SK-N-SH treated with all-trans-retinoic acid at 6 μM for 48 hours (cell line): ENCODE measurements around the gene KCNMA1.

Experiments used
- ATAC-seq: fragments of 200-7000 bp; cut with Tn5 transposase; 3 replicates; pipeline ENCODE4 v1.9.1; 2020; ENCODE audit warnings: mild to moderate bottlenecking, moderate library complexity
- BACH2 ChIP-seq: fragments of 250-450 bp; sonication (Bioruptor Pico); IDR thresholded peaks from 2 replicates; pipeline ENCODE4 v1.9.0; 2021; ENCODE audit warnings: mild to moderate bottlenecking, borderline replicate concordance
- CSDC2 ChIP-seq: fragments of 250-450 bp; sonication (Bioruptor Pico); IDR thresholded peaks from 2 replicates; pipeline ENCODE4 v1.5.0; 2020; ENCODE audit warnings: mild to moderate bottlenecking, moderate library complexity
- ESRRG ChIP-seq: fragments of 250-450 bp; sonication (Bioruptor Pico); IDR thresholded peaks from 2 replicates; pipeline ENCODE4 v1.6.1; 2021; ENCODE audit warnings: mild to moderate bottlenecking
- GLIS3 ChIP-seq: fragments of 250-450 bp; sonication (Bioruptor Pico); IDR thresholded peaks from 2 replicates; pipeline ENCODE4 v1.5.0; 2020; ENCODE audit warnings: mild to moderate bottlenecking, moderate library complexity
- ISL1 ChIP-seq: fragments of 250-450 bp; sonication (Bioruptor Pico); IDR thresholded peaks from 2 replicates; pipeline ENCODE4 v2.1.2; 2022; ENCODE audit warnings: mild to moderate bottlenecking, moderate library complexity
- OSR1 ChIP-seq: fragments of 250-450 bp; sonication (Bioruptor Pico); IDR thresholded peaks from 2 replicates; pipeline ENCODE4 v1.8.0; 2022; ENCODE audit warnings: moderate library complexity, mild to moderate bottlenecking, inconsistent platforms
- PPARA ChIP-seq: fragments of 250-450 bp; sonication (Bioruptor Pico); IDR thresholded peaks from 2 replicates; pipeline ENCODE4 v1.5.0; 2020; ENCODE audit warnings: mild to moderate bottlenecking, borderline replicate concordance
- RARB ChIP-seq: fragments of 250-450 bp; sonication (Bioruptor Pico); IDR thresholded peaks from 2 replicates; pipeline ENCODE4 v1.8.0; 2021; ENCODE audit warnings: mild to moderate bottlenecking, moderate library complexity
- SNAI2 ChIP-seq: fragments of 250-450 bp; sonication (Bioruptor Pico); IDR thresholded peaks from 2 replicates; pipeline ENCODE4 v1.5.0; 2020; ENCODE audit warnings: mild to moderate bottlenecking, moderate library complexity
- TCF4 ChIP-seq: fragments of 250-450 bp; sonication (Bioruptor Pico); IDR thresholded peaks from 2 replicates; pipeline ENCODE4 v1.8.0; 2021; ENCODE audit warnings: mild to moderate bottlenecking, moderate library complexity, borderline replicate concordance
- TOX ChIP-seq: fragments of 250-450 bp; sonication (Bioruptor Pico); IDR thresholded peaks from 2 replicates; pipeline ENCODE4 v1.8.0; 2021; ENCODE audit warnings: mild to moderate bottlenecking, moderate library complexity, borderline replicate concordance
- ZC3H10 ChIP-seq: fragments of 250-450 bp; sonication (Bioruptor Pico); IDR thresholded peaks from 2 replicates; pipeline ENCODE4 v1.5.1; 2021; ENCODE audit warnings: mild to moderate bottlenecking, moderate library complexity
- ZFP3 ChIP-seq: fragments of 250-450 bp; sonication (Bioruptor Pico); IDR thresholded peaks from 2 replicates; pipeline ENCODE4 v1.5.0; 2020; ENCODE audit warnings: mild to moderate bottlenecking, moderate library complexity
- ZFP30 ChIP-seq: fragments of 450-650 bp; formaldehyde crosslinking; IDR thresholded peaks from 2 replicates; pipeline ENCODE4 v1.5.0; 2022; ENCODE audit warnings: mild to moderate bottlenecking, moderate library complexity
- ZNF565 ChIP-seq: fragments of 450-650 bp; formaldehyde crosslinking; conservative IDR thresholded peaks from 2 replicates; pipeline ENCODE4 v1.5.0; 2020; ENCODE audit warnings: low read depth, mild to moderate bottlenecking, moderate library complexity
- ZNF70 ChIP-seq: fragments of 450-650 bp; formaldehyde crosslinking; IDR thresholded peaks from 2 replicates; pipeline ENCODE4 v1.5.0; 2020; ENCODE audit warnings: mild to moderate bottlenecking, moderate library complexity
- ZNF8 ChIP-seq: fragments of 450-650 bp; formaldehyde crosslinking; IDR thresholded peaks from 2 replicates; pipeline ENCODE4 v1.5.0; 2020; ENCODE audit warnings: mild to moderate bottlenecking, moderate library complexity
- TF ChIP-seq, protein P1 (sequence below): fragments of 250-450 bp; sonication (Bioruptor Pico); IDR thresholded peaks from 2 replicates; pipeline ENCODE4 v1.5.0; 2020; ENCODE audit warnings: mild to moderate bottlenecking, moderate library complexity
- TF ChIP-seq, protein P2 (sequence below): fragments of 250-450 bp; sonication (Bioruptor Pico); IDR thresholded peaks from 2 replicates; pipeline ENCODE4 v1.5.1; 2020; ENCODE audit warnings: low read depth, mild to moderate bottlenecking, moderate library complexity
- TF ChIP-seq, protein P3 (sequence below): fragments of 250-450 bp; sonication (Bioruptor Pico); IDR thresholded peaks from 2 replicates; pipeline ENCODE4 v1.5.1; 2021; ENCODE audit warnings: mild to moderate bottlenecking, moderate library complexity
- TF ChIP-seq, protein P4 (sequence below): fragments of 250-450 bp; sonication (Bioruptor Pico); IDR thresholded peaks from 2 replicates; pipeline ENCODE4 v1.8.0; 2020; ENCODE audit warnings: mild to moderate bottlenecking, moderate library complexity, borderline replicate concordance

KCNMA1 gene

DNA sequence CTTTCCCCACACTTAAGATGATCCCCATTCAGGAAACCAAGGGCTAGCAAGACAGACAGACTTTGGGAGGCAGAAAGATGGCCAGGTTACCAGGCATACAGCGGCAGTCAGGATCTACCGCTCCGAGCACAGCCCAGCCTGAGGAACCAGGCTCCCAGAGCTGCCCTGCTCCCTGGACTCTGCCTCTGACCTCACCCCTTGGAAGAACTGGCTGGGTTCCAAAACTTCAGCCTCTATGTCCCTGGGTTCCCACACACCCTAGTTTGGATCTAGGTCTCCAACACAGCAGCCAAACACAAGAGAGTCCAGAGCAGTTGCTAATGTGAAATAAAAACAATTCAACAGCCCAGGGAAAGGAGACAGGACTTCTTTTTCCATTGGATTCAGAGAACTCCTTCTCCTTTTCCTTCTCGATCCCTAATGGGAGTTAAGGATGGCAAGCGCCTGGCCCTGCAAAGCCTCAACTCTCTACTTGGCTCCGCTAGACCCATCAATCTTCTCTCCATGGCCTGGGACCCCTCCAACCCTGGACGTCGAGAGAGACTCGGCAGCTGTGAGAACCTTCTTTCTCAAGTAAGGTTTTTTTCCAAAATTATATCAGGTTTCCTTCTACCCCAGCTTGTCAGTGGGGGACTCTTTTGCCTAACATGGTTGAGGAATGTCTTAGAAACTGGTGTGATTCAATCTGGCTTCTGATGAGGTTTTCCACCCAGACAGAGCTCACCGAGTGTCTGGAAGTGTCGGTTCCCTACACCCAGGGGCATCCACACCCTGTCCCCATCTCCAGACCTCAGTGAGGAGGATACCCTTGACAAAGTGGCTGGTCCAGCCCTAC lies 219.6 kb downstream of the KCNMA1 start:
- TF ChIP-seq, protein P1, sequence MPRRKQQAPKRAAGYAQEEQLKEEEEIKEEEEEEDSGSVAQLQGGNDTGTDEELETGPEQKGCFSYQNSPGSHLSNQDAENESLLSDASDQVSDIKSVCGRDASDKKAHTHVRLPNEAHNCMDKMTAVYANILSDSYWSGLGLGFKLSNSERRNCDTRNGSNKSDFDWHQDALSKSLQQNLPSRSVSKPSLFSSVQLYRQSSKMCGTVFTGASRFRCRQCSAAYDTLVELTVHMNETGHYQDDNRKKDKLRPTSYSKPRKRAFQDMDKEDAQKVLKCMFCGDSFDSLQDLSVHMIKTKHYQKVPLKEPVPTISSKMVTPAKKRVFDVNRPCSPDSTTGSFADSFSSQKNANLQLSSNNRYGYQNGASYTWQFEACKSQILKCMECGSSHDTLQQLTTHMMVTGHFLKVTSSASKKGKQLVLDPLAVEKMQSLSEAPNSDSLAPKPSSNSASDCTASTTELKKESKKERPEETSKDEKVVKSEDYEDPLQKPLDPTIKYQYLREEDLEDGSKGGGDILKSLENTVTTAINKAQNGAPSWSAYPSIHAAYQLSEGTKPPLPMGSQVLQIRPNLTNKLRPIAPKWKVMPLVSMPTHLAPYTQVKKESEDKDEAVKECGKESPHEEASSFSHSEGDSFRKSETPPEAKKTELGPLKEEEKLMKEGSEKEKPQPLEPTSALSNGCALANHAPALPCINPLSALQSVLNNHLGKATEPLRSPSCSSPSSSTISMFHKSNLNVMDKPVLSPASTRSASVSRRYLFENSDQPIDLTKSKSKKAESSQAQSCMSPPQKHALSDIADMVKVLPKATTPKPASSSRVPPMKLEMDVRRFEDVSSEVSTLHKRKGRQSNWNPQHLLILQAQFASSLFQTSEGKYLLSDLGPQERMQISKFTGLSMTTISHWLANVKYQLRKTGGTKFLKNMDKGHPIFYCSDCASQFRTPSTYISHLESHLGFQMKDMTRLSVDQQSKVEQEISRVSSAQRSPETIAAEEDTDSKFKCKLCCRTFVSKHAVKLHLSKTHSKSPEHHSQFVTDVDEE (CRISPR knock-in tag) = no peak
- TF ChIP-seq ISL1 (CRISPR knock-in tag) (no peak), RARB (CRISPR knock-in tag) (no peak), ZFP3 (CRISPR knock-in tag) (no peak), SNAI2 (CRISPR knock-in tag) (no peak), TOX (CRISPR knock-in tag) (no peak), PPARA (CRISPR knock-in tag) (no peak), CSDC2 (CRISPR knock-in tag) (no peak), OSR1 (no peak), ZFP30 (CRISPR knock-in tag) (no peak), GLIS3 (CRISPR knock-in tag) (no peak), TCF4 (CRISPR knock-in tag) (no peak)
- TF ChIP-seq, protein P2, sequence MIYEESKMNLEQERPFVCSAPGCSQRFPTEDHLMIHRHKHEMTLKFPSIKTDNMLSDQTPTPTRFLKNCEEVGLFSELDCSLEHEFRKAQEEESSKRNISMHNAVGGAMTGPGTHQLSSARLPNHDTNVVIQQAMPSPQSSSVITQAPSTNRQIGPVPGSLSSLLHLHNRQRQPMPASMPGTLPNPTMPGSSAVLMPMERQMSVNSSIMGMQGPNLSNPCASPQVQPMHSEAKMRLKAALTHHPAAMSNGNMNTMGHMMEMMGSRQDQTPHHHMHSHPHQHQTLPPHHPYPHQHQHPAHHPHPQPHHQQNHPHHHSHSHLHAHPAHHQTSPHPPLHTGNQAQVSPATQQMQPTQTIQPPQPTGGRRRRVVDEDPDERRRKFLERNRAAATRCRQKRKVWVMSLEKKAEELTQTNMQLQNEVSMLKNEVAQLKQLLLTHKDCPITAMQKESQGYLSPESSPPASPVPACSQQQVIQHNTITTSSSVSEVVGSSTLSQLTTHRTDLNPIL (CRISPR knock-in tag) = no peak
- TF ChIP-seq, protein P3, sequence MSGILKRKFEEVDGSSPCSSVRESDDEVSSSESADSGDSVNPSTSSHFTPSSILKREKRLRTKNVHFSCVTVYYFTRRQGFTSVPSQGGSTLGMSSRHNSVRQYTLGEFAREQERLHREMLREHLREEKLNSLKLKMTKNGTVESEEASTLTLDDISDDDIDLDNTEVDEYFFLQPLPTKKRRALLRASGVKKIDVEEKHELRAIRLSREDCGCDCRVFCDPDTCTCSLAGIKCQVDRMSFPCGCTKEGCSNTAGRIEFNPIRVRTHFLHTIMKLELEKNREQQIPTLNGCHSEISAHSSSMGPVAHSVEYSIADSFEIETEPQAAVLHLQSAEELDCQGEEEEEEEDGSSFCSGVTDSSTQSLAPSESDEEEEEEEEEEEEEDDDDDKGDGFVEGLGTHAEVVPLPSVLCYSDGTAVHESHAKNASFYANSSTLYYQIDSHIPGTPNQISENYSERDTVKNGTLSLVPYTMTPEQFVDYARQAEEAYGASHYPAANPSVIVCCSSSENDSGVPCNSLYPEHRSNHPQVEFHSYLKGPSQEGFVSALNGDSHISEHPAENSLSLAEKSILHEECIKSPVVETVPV = no peak
- TF ChIP-seq, protein P4, sequence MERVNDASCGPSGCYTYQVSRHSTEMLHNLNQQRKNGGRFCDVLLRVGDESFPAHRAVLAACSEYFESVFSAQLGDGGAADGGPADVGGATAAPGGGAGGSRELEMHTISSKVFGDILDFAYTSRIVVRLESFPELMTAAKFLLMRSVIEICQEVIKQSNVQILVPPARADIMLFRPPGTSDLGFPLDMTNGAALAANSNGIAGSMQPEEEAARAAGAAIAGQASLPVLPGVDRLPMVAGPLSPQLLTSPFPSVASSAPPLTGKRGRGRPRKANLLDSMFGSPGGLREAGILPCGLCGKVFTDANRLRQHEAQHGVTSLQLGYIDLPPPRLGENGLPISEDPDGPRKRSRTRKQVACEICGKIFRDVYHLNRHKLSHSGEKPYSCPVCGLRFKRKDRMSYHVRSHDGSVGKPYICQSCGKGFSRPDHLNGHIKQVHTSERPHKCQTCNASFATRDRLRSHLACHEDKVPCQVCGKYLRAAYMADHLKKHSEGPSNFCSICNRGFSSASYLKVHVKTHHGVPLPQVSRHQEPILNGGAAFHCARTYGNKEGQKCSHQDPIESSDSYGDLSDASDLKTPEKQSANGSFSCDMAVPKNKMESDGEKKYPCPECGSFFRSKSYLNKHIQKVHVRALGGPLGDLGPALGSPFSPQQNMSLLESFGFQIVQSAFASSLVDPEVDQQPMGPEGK (CRISPR knock-in tag) = no peak
- no peak for ATAC-seq

DNA sequence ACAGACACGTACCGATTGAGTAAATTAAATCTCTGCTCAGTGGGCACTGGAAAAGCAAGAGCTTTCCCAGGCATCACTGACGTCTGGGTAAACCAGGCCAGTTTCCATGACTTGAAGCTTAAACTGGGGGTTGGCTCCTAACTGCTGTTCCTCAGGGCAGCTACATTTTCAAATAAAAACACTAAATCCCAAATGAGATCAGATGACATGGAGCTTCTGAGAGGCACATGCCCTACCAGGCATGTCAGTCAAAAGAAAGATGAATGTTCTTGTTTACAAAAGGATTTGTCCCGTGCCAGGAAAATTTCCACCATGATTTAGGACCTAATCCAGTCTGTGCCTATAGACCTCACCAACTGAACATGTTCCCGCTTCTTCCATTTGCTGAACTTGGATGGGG lies 220.2 kb downstream of the KCNMA1 start:
- no peak for ATAC-seq
- TF ChIP-seq ESRRG (no peak), CSDC2 (CRISPR knock-in tag) (no peak), ZNF565 (CRISPR knock-in tag) (no peak), ISL1 (CRISPR knock-in tag) (no peak), ZFP30 (CRISPR knock-in tag) (no peak), ZNF70 (CRISPR knock-in tag) (no peak), ZNF8 (CRISPR knock-in tag) (no peak), RARB (CRISPR knock-in tag) (no peak), SNAI2 (CRISPR knock-in tag) (no peak), TCF4 (CRISPR knock-in tag) (no peak), BACH2 (CRISPR knock-in tag) (no peak), TOX (CRISPR knock-in tag) (no peak), ZC3H10 (CRISPR knock-in tag) (no peak), OSR1 (no peak)
- TF ChIP-seq, protein P3 = no peak
- TF ChIP-seq, protein P2 (CRISPR knock-in tag) = no peak
- TF ChIP-seq, protein P1 (CRISPR knock-in tag) = no peak
- TF ChIP-seq, protein P4 (CRISPR knock-in tag) = no peak
